MCF 10A (cell line): ENCODE results near the gene PTPRN. TPM values are rescaled to one million over a fixed set of nuclear protein-coding genes. Genes with fewer than 3 reads are reported as not detected.

Experiments
- BruUV-seq: library from RNA; stranded (reverse); fragments of 400-500 nt; replicated peaks from 2 replicates; lab custom pipeline; 2021; lab: Mats Ljungman, UMichigan
- CTCF ChIA-PET: fragments of 300-600 bp; sonication (Branson Sonifier 250); formaldehyde crosslinking; extraction: SDS; loops from one replicate; lab custom pipeline; 2021; ENCODE audit warnings: antibody characterized with exemption, inconsistent platforms; lab: Yijun Ruan, JAX
- POLR2A ChIA-PET: fragments of 300-600, 350-650 bp; sonication (Branson Sonifier 250); formaldehyde crosslinking; extraction: SDS; loops from one replicate; lab custom pipeline; 2020; ENCODE audit warnings: antibody characterized with exemption, inconsistent platforms; lab: Yijun Ruan, JAX
- DNase-seq: peaks from one replicate; pipeline ENCODE4 v3.0.0-alpha.2; 2018; ENCODE audit not compliant: unreplicated experiment
- H3K27ac Mint-ChIP-seq: one replicate; pipeline ENCODE4 v1.8.0; 2022; ENCODE audit warnings: mild to moderate bottlenecking, low read depth, mixed read lengths; ENCODE audit not compliant: unreplicated experiment
- H3K27me3 Mint-ChIP-seq: one replicate; pipeline ENCODE4 v1.8.0; 2022; ENCODE audit warnings: mixed read lengths; ENCODE audit not compliant: insufficient read depth, unreplicated experiment
- H3K36me3 Mint-ChIP-seq: one replicate; pipeline ENCODE4 v1.8.0; 2022; ENCODE audit warnings: mild to moderate bottlenecking, moderate library complexity, mixed read lengths; ENCODE audit not compliant: insufficient read depth, unreplicated experiment
- H3K4me1 Mint-ChIP-seq: one replicate; pipeline ENCODE4 v1.8.0; 2022; ENCODE audit warnings: mixed read lengths; ENCODE audit not compliant: insufficient read depth, unreplicated experiment
- H3K4me3 Mint-ChIP-seq: one replicate; pipeline ENCODE4 v1.8.0; 2022; ENCODE audit warnings: mild to moderate bottlenecking, moderate library complexity, mixed read lengths; ENCODE audit not compliant: unreplicated experiment
- H3K9me3 Mint-ChIP-seq: one replicate; pipeline ENCODE4 v1.8.0; 2022; ENCODE audit warnings: mixed read lengths; ENCODE audit not compliant: unreplicated experiment
- CTCF ChIP-seq: fragments of 200-600 bp; IDR thresholded peaks from one replicate; pipeline ENCODE4 v1.8.0; 2022; ENCODE audit warnings: antibody characterized with exemption, mild to moderate bottlenecking; ENCODE audit not compliant: unreplicated experiment
- intact Hi-C: fragments of 100-400 bp; cut with micrococcal nuclease; formaldehyde crosslinking; loops from 2 replicates; pipeline ENCODE4 v1.14.1; 2022
- total RNA-seq: library from RNA; stranded (reverse); gene quantifications from 2 replicates; pipeline ENCODE4 v1.2.3, GENCODE V29; 2022

Gene PTPRN
- total RNA-seq, 1 experiment from 2014 or later = not detected

DNA sequence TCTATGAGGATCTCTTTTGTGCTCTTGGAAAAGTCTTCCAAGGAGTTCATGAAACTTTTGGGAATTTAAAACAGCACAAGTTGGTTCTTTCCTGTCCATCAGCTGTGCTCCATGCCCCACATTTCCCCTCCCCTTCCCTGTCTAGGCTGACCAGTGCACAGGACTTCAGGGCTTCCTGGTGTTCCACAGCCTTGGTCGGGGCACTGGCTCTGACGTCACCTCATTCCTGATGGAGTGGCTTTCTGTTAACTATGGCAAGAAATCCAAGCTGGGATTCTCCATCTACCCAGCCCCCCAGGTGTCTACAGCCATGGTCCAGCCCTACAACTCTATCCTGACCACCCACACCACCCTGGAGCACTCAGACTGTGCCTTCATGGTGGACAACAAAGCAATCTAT lies 38.2 kb downstream of the PTPRN start:
- POLR2A ChIA-PET = interaction anchor here (1.7 to 3.1 kb wide), 2 partner anchors 18 to 21 kb away, joined by 7 to 27 read pairs; partner anchors contain the start of genes TUBA4A and TUBA4B
- H3K4me1 Mint-ChIP-seq = peaks cover 24% of the 10 kb centered on the region
- intact Hi-C loops = no loop called here
- H3K27me3 Mint-ChIP-seq = no peaks in the 10 kb centered on the region
- no TSS peak for BruUV-seq
- H3K4me3 Mint-ChIP-seq = no peak overlapping the region
- CTCF ChIA-PET = interaction anchor here (0.7 to 18.2 kb wide), 3 partner anchors 10 to 394 kb away, joined by 3 to 445 read pairs (median 4); no protein-coding TSS in a partner anchor
- no peak for TF ChIP-seq CTCF
- H3K9me3 Mint-ChIP-seq = no peaks in the 10 kb centered on the region
- no peaks in the 10 kb centered on the region for H3K36me3 Mint-ChIP-seq
- no peak for DNase-seq
- H3K27ac Mint-ChIP-seq = no peak overlapping the region

DNA sequence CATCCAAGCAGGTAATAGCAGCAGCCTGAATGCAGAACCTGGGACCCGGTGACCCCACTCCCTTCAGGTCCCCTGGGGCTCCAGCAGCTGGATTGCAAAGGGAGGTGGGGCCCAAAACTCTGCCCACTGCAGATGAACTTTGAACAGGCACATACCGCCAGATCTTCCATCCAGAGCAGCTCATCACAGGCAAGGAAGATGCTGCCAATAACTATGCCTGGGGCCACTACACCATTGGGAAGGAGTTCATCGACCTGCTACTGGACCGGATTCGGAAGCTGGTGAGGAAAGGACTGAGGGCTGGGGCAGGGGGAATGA lies 39.2 kb downstream of the PTPRN start:
- ChIA-PET CTCF (interaction anchor here (0.6 to 18.2 kb wide), 4 partner anchors 9 to 414 kb away, joined by 3 to 445 read pairs (median 4); no protein-coding TSS in a partner anchor), POLR2A (interaction anchor here (0.6 to 3.1 kb wide), 6 partner anchors 9 to 51 kb away, joined by 3 to 27 read pairs (median 6); partner anchors contain the start of genes ABCB6, DNAJB2, GLB1L and STK16)
- no peak for TF ChIP-seq CTCF
- no peaks in the 10 kb centered on the region for H3K9me3 Mint-ChIP-seq
- no peaks in the 10 kb centered on the region for H3K36me3 Mint-ChIP-seq
- intact Hi-C loops = no loop called here
- no TSS peak for BruUV-seq
- DNase-seq = no peak
- peak overlapping the region; percentile 58 for H3K27ac Mint-ChIP-seq
- H3K4me3 Mint-ChIP-seq = no peak overlapping the region
- no peaks in the 10 kb centered on the region for H3K27me3 Mint-ChIP-seq
- H3K4me1 Mint-ChIP-seq = peaks cover 24% of the 10 kb centered on the region

- peak; percentile 63 for DNase-seq
- BruUV-seq = no TSS peak
- Mint-ChIP-seq H3K36me3 (no peaks in the 10 kb centered on the region), H3K4me3 (no peak overlapping the region), H3K9me3 (no peaks in the 10 kb centered on the region), H3K27me3 (no peaks in the 10 kb centered on the region), H3K4me1 (peaks cover 20% of the 10 kb centered on the region), H3K27ac (peak overlapping the region; percentile 58)
- ChIA-PET POLR2A (interaction anchor here (0.6 to 3.1 kb wide), 6 partner anchors 9 to 51 kb away, joined by 3 to 27 read pairs (median 6); partner anchors contain the start of genes ABCB6, DNAJB2, GLB1L and STK16), CTCF (interaction anchor here (0.6 to 18.2 kb wide), 5 partner anchors 8 to 414 kb away, joined by 3 to 445 read pairs (median 4); no protein-coding TSS in a partner anchor)
- TF ChIP-seq CTCF = no peak
- intact Hi-C loops = no loop called here
These were observed 39.7 kb downstream of the PTPRN start for GRCh38 chr2:219269362-219270054.

DNA sequence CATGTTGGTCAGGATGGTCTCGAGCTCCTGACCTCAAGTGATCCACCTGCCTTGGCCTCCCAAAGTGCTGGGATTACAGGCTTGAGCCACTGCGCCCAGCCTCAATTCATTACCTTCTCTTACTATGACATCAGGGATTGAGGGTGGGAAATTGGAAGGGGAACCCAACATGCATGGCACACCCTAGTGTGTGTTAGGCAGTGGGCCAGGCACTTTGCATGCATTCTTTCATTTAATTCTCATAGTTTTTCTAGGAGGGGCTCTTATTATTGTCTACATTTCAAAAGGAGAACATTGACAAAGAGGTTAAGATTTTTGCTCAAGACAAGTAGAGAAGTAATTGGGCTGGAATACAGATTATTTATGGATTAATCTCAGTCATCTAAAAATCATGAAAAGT lies 40.9 kb downstream of the PTPRN start:
- no peaks in the 10 kb centered on the region for H3K36me3 Mint-ChIP-seq
- BruUV-seq = no TSS peak
- no peaks in the 10 kb centered on the region for H3K27me3 Mint-ChIP-seq
- TF ChIP-seq CTCF = no peak
- H3K27ac Mint-ChIP-seq = no peak overlapping the region
- no peak for DNase-seq
- intact Hi-C loops = no loop called here
- CTCF ChIA-PET = interaction anchor here (1.1 kb wide), 1 partner anchor 8 kb away, joined by 3 read pairs; no protein-coding TSS in a partner anchor
- no peaks in the 10 kb centered on the region for H3K9me3 Mint-ChIP-seq
- no peak overlapping the region for H3K4me3 Mint-ChIP-seq
- H3K4me1 Mint-ChIP-seq = peaks cover 8% of the 10 kb centered on the region
- POLR2A ChIA-PET = interaction anchor here (2.9 to 3.1 kb wide), 2 partner anchors 15 to 23 kb away, joined by 12 to 27 read pairs; partner anchors contain the start of genes GLB1L, STK16, TUBA4A and TUBA4B
